GF-D8 (cell line): ENCODE results near the gene IFIT3.
"Not testable (repeated sequence)": the region's sequence is repeated elsewhere in the genome, so short reads cannot be mapped to it uniquely, and the experiment has no call there.

Experiments
- DNase-seq: peaks from one replicate; lab custom pipeline; 2025; lab: John Stamatoyannopoulos, UW

Gene IFIT3

DNA sequence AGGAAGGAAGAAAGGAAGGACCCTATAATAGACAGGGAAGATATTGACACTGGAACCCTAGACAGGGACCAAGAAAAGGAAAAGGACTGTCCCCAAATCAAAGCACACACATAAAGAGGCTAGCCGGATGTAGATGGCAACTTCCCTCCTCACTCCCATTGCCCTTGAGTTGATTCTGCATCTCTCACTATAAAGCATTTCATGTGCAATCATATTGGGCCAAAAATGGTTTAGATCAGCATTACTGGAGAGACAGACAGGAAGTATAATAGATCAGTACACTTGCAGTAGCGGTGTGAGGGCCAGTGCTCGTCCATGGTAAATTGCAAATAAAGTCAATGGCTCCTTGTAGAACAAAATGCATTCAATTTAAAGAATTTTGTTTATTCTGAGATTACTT lies 8.4 kb downstream of the IFIT3 start:
- DNase-seq: no peak

GRCh38 chr10:89337484-89337883 lies 9.7 kb downstream of the IFIT3 start:
- DNase-seq: no peak

GRCh38 chr10:89338713-89339112 lies 10.9 kb downstream of the IFIT3 start:
- no peak for DNase-seq

- no peak for DNase-seq
Measured at GRCh38 chr10:89339875-89340274, 12.1 kb downstream of the IFIT3 start.

GRCh38 chr10:89341649-89342048 lies 13.9 kb downstream of the IFIT3 start:
- no peak for DNase-seq

- no peak for DNase-seq
Measured at GRCh38 chr10:89342206-89342958, 14.6 kb downstream of the IFIT3 start.

DNA sequence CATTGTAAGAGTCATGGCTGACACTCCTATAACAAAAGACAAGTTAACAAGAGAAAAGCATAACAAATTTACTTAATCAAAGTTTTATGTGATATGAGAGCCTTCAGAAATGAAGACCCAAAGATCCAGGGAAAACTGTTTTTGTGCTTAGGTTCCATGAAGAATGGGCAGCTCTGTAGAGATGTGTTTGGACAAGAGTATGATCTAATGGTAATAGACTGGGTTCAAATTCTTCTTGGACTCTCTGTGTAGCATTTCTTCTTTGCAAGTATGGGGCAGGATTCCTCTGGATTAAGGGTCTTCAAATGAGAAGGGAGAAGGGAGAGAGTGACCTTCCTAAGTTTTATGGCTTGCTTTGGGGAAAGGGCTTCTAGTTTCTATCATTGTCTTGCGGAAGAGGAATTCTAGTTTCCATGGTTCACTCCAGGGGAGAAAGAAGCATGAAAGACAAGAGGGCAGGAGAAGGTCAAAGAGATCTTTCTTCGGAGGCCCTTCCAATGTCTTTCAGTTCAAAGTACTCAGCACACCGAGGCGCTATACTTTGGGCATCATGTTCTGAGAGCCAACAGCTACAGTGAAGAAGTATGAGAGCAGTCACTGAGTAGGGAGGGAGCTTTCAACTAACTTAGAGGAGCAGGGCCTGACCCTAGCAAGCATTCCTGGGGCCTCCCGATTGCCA lies 15.4 kb downstream of the IFIT3 start:
- DNase-seq: no peak

GRCh38 chr10:89344156-89344555 lies 16.4 kb downstream of the IFIT3 start:
- no peak for DNase-seq

- DNase-seq: no peak
Measured at GRCh38 chr10:89345367-89346000, 17.7 kb downstream of the IFIT3 start.

DNA sequence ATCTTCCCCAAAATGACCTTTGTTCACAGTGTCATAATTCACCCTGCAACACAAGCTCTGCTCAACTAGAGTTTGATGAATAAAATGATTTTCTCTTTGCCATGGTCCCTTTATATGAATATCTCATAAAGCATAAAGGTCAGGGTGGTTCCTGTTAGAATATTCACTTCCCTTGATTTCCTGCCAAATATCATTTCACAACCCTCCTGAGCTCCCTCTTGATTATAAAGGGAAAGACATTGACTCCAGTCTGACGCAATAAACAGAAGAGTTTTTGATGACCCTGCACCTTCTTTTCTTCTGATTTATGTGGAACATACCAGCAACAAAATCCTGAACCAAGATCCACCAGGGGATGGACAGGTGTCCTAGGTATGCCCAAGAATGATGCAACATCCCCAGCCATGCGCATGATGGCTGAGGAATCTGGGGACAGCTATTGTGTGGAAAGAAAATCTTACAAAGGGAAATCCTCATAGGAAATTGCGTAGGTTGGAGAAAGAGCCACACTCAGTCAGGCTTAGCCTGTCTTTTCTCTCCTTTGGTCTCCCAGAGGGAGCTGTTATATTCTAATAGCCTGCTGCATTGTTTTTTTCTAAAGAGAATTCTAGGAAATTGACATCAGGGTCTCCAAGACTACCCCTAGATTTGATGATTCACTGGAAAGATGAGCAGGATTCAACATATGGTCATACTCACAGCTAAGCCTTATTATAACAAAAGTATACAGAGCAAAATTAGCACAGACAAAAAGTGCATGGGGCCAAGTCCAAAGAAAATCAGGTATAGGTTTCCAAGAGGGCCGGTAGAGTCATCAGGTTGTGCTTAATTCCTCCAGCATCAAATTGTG lies 18.8 kb downstream of the IFIT3 start:
- no peak for DNase-seq

DNA sequence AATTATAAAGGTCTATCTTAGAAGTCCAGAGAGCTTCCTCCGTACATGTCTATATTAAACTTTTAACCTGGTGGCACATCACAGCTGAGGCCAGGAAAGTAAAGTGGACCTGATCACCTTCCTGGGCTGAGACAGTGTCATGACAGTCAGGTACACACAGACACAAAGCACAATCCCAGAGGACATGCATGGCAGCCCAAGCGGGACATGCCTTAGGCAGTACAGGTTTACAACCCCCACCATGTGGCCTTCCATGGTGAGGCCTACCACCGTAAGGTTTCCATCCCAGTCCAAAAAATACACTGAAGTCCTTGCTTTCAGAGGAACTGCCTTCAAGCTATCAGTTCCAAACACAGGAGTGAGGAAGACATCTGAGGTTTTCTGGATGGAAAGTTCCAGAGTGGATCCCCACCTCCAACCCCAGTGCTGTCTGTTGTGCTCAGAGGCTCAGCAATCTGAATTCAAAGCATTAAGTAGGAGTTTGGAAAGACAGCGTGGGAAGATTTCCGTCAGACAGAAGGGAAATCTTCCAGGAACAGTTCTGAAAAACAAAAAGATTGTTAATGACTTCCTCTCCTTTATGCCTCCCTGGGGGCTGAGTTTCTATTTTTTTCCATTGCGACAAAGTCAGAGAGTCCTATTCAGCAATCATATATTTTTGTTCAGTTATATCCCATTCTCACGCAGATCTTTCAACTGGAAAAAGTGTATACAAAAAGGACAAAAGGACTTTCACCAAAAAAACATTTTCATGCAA lies 20.1 kb downstream of the IFIT3 start:
- no peak for DNase-seq

GRCh38 chr10:89348481-89348880 lies 20.7 kb downstream of the IFIT3 start:
- DNase-seq: no peak

GRCh38 chr10:89348975-89349374 lies 21.2 kb downstream of the IFIT3 start:
- DNase-seq: no peak

GRCh38 chr10:89350631-89351315 lies 23.0 kb downstream of the IFIT3 start:
- not testable (repeated sequence) for DNase-seq

DNA sequence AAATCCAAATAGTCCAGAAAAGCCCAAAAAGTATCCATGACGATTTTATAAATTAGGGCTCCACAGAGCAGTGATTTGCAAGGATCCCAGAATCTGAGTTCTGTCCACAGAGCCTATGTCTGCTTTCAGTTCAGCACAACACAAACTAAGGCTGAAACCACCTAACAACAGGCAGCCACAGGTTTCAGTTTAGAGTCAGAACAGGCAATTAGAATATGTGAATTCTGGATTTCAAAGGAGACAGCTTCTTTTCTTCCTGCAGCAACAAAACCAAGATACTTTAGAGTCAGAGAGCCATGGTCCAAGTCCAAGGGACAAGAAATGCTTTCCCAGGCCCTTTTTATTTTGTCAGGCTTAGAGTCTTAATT lies 23.6 kb downstream of the IFIT3 start:
- no peak for DNase-seq

DNA sequence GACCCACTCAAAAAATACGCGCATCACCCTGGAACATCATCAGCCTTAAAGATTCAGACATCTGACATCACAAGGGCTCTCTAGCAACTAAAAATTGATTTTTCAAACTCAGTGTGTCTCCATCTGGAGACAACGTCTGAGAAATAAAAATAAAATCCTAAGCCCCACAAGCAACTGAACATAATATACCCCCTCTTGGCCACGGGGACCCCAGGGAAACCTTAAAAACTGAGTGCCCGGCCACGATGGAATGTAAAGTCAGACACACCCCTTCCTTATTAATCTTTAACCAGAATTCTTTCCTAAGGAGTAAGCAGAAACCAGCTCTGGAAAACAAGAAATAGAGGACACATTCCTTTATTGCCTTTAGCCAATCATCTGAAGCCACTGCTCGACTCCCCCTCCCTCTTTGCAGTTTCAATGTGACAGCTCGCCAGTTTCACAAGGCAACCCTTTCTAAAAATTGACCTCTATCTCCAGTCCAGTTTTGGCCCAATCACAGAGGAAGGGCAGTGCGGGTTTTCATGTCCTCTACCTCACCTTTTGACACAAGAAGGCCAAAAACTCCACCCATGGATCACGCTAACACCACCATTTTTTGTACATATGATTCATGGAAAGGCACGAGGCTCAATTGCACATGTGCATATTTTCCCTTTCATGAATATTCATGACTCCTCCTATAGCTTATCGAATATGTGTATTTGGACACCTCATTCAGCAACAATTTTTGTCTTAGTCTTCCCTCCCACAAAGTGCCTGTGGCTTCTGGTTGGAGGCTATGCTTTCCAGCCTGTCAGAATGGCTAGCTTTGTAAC lies 24.2 kb downstream of the IFIT3 start:
- DNase-seq: no peak

DNA sequence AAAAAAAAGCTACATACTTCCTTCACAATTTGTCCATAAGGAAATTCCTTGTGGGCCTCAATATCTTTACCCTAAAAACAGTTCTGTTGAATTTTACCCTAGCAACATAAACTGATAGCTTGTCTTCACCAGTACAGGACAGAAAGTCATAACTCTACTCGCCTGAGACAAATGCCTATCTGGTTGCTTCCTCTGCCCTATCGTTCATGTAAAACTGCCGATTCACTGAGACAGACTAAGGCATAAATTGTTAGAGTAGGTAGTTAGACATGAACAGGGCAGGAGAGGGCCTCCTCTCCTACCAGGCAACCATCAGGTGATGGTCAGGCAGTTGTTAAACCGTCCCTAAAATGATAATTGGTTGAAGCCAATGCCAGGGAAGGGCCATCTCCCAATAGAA lies 25.0 kb downstream of the IFIT3 start:
- no peak for DNase-seq

DNA sequence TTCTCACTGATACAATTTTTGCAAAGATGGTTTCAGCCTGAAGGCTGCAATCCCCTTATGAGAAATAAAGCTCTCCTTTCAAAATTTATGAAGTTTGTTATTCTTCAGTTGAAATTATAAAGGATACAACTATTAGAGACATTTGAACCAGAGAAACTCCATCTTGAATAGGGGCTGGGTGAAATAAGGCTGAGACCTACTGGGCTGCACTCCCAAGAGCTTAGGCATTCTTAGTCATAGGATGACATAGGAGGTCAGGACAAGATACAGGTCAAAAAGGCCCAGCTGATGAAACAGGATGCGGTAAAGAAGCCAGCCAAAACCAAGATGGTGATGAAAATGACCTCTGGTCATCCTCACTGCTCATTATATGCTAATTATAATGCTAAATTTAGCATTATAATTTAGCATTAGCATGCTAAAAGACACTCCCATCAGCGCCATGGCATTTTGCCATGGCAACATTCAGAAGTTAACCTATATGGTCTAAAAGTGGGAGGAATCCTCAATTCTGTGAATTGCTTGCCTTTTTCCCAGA lies 27.7 kb downstream of the IFIT3 start:
- DNase-seq: no peak

- no peak for DNase-seq
Measured at GRCh38 chr10:89357096-89357495, 29.3 kb downstream of the IFIT3 start.

GRCh38 chr10:89357975-89358374 lies 30.2 kb downstream of the IFIT3 start:
- no peak for DNase-seq
